Renal cortex interstitium (tissue), 11 donors: ENCODE measurements around the gene APEX1. TPM values are rescaled to one million over a fixed set of nuclear protein-coding genes. Genes with fewer than 3 reads are reported as not detected.

Source experiments
- DNase-seq, 11 donors: peaks; one replicate each; pipeline ENCODE4 v3.0.0-alpha.2; 2013; ENCODE audit warnings: low read depth in 9 of 11, low spot score in 4 of 11; ENCODE audit errors: extremely low read depth in 1 of 11
- polyA plus RNA-seq, 3 donors: library from polyadenylated mRNA; unstranded; fragments of 120-200 nt; gene quantifications; one replicate each; pipeline ENCODE4 v1.2.1, GENCODE V29; 2013; ENCODE audit not compliant: insufficient read length in 3 of 3

The APEX1 gene
- polyA plus RNA-seq, 3 donors = 292 to 331 (median 308) TPM

- no peak for DNase-seq
Observed at GRCh38 chr14:20458031-20458789, 3.2 kb downstream of the APEX1 start.

GRCh38 chr14:20460458-20461224, 5.6 kb downstream of the APEX1 start:
- peak in 2 of 11 donors; percentile 9 for DNase-seq

- peak; percentile 96 to 100 (median 99) for DNase-seq
Observed at GRCh38 chr14:20461225-20462141, 6.5 kb downstream of the APEX1 start, which contains the start of gene PIP4P1. Gene PIP4P1, minus strand, starts transcription at chr14:20461434. Its CDS starts 109 bp downstream, at chr14:20461325.

GRCh38 chr14:20468764-20469241, 13.8 kb downstream of the APEX1 start:
- DNase-seq = peak in 1 of 11 donors; percentile 7

GRCh38 chr14:20469242-20469889, 14.3 kb downstream of the APEX1 start, which contains the start of gene PNP:
Gene PNP, plus strand, starts transcription at chr14:20469406. Its CDS starts 119 bp downstream, at chr14:20469525.
- peak in 9 of 11 donors; percentile 58 to 81 (median 75) for DNase-seq

GRCh38 chr14:20469890-20470602, 15.0 kb downstream of the APEX1 start:
- DNase-seq = peak in 4 of 11 donors; percentile 14 to 21 (median 19)

GRCh38 chr14:20470603-20470901, 15.5 kb downstream of the APEX1 start:
- DNase-seq = no peak

- DNase-seq = no peak
Observed at GRCh38 chr14:20472536-20473169, 17.6 kb downstream of the APEX1 start.

GRCh38 chr14:20476776-20477175, 21.8 kb downstream of the APEX1 start:
- DNase-seq = no peak

- no peak for DNase-seq
Observed at GRCh38 chr14:20477211-20477876, 22.3 kb downstream of the APEX1 start.

- no peak for DNase-seq
Observed at GRCh38 chr14:20478894-20479293, 23.9 kb downstream of the APEX1 start.

- no peak for DNase-seq
Observed at GRCh38 chr14:20482382-20482781, 27.4 kb downstream of the APEX1 start.

- DNase-seq = no peak
Observed at GRCh38 chr14:20485900-20486299, 30.9 kb downstream of the APEX1 start.

GRCh38 chr14:20486684-20487395, 31.8 kb downstream of the APEX1 start:
- no peak for DNase-seq

- no peak for DNase-seq
Observed at GRCh38 chr14:20487396-20487725, 32.3 kb downstream of the APEX1 start.
